ENCODE results near the gene ARHGAP26.
"Not testable (repeated sequence)": the region's sequence is repeated elsewhere in the genome, so short reads cannot be mapped to it uniquely, and the experiment has no call there.

Gene ARHGAP26

DNA sequence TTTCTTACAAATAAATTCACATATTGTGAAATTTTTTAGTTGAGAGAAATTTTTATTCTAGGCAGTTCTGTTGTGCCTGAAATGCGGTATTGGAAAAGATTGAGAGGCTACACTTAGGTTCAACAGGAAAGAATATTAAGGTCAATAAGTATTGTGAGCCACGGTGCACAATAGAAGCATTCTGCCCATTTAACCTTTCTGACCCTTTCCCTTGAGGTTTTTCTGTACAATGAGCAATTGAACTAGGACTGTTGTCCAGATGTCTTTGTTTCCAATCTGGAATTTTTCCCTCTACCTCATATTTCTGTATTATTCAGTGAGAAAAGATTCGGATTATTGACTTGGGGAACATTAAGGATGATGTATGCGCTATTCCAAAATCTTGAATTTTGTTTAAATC is 428.2 kb downstream of the ARHGAP26 start:
- Histone ChIP-seq H3K27me3 (ENCODE audit: insufficient read depth, low read length) (no peaks in the 10 kb centered on the region), H3K4me3 (ENCODE audit: low read length) (no peak overlapping the region), H3K4me1 (ENCODE audit: insufficient read depth, low read length) (peaks cover 27% of the 10 kb centered on the region), H2AFZ (ENCODE audit: low read depth, low read length) (no peak overlapping the region), H3K9me3 (ENCODE audit: low read length) (peaks cover 2% of the 10 kb centered on the region), H3K36me3 (ENCODE audit: insufficient read depth, low read length) (no peaks in the 10 kb centered on the region)

DNA sequence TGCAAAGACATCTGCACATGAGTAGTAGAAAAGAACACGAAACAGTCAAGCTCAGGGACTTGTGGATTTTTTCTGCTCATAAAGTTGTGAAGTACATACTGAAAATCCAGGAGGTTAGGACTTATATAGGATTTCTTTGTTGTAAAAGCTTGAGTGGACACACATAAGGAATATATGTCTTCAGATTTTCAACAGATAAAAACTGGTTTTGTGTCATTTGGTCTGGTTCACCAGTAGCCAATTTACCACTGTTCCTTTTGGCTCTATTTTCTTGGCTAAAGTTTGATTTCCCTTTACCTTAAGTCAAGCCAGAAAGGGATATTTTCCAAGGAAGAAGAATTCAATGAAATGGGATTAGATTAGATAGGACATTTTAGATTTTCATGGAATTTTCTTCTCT is 429.0 kb downstream of the ARHGAP26 start:
- Histone ChIP-seq H3K4me3 (ENCODE audit: low read length) (no peak overlapping the region), H3K36me3 (ENCODE audit: insufficient read depth, low read length) (no peaks in the 10 kb centered on the region), H2AFZ (ENCODE audit: low read depth, low read length) (no peak overlapping the region), H3K9me3 (ENCODE audit: low read length) (peaks cover 2% of the 10 kb centered on the region), H3K4me1 (ENCODE audit: insufficient read depth, low read length) (peaks cover 27% of the 10 kb centered on the region), H3K27me3 (ENCODE audit: insufficient read depth, low read length) (no peaks in the 10 kb centered on the region)

DNA sequence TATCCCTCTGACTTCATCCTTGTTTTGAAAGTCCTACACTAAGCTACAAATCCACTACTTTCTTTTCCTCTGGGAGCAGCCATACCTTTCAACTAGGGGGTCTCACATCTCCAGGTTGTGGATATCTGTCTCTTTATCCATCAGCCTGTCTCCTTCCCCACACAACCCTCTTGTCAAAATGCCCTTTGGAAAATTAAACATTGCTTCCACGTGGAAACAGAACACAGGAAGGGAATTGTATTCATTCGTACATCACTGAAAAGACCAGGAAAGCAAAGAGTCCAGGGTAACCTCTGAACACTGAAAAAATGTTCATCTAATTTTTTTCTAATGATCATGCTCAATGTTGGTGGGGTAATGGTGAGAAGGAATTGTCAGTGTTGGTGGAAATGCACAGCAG is 429.7 kb downstream of the ARHGAP26 start:
- Histone ChIP-seq H3K4me1 (ENCODE audit: insufficient read depth, low read length) (peaks cover 27% of the 10 kb centered on the region), H2AFZ (ENCODE audit: low read depth, low read length) (no peak overlapping the region), H3K36me3 (ENCODE audit: insufficient read depth, low read length) (no peaks in the 10 kb centered on the region), H3K4me3 (ENCODE audit: low read length) (no peak overlapping the region), H3K27me3 (ENCODE audit: insufficient read depth, low read length) (no peaks in the 10 kb centered on the region), H3K9me3 (ENCODE audit: low read length) (peaks cover 2% of the 10 kb centered on the region)

- Histone ChIP-seq H2AFZ (ENCODE audit: low read depth, low read length) (no peak overlapping the region), H3K4me1 (ENCODE audit: insufficient read depth, low read length) (peaks cover 27% of the 10 kb centered on the region), H3K4me3 (ENCODE audit: low read length) (no peak overlapping the region), H3K36me3 (ENCODE audit: insufficient read depth, low read length) (no peaks in the 10 kb centered on the region), H3K9me3 (ENCODE audit: low read length) (peaks cover 2% of the 10 kb centered on the region), H3K27me3 (ENCODE audit: insufficient read depth, low read length) (no peaks in the 10 kb centered on the region)
Observed at GRCh38 chr5:143200781-143201398, 430.7 kb downstream of the ARHGAP26 start.

DNA sequence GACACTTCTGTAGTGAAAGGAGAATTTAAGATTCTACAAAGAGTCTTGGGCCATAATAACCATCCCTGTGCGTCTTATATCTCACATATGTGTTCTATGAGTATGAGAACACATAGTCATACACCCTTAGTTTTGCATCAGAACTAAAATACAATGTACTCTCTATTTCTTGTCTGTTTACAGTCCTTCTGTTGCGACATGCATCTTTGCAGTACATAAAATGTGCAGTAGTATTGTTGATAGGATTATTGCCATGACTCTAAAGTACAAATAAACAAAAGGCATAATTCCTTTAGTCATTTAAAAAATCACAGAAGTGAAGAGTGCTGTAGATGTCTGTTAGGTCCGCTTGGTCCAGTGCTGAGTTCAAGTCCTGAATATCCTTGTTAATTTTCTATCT is 431.4 kb downstream of the ARHGAP26 start:
- Histone ChIP-seq H3K4me1 (ENCODE audit: insufficient read depth, low read length) (peaks cover 27% of the 10 kb centered on the region), H3K9me3 (ENCODE audit: low read length) (peaks cover 2% of the 10 kb centered on the region), H3K4me3 (ENCODE audit: low read length) (no peak overlapping the region)

DNA sequence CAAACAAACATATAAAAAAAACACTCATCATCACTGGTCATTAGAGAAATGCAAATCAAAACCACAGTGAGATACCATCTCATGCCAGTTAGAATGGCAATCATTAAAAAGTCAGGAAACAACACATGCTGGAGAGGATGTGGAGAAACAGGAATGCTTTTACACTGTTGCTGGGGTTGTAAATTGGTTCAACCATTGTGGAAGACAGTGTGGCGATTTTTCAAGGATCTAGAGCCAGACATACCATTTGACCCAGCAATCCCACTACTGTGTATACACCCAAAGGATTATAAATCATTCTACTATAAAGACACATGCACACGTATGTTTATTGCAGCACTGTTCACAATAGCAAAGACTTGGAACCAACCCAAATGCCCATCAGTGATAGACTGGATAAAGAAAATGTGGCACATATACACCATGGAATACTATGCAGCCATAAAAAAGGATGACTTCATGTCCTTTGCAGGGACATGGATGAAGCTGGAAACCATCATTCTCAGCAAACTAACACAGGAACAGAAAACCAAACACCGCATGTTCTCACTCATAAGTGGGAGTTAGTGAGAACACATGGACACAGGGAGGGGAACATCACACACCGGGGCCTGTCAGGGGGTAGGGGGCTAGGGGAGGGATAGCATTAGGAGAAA is 433.3 kb downstream of the ARHGAP26 start:
- not testable (repeated sequence) for H3K36me3 ChIP-seq (ENCODE audit: insufficient read depth, low read length); H3K9me3 ChIP-seq (ENCODE audit: low read length); H3K4me3 ChIP-seq (ENCODE audit: low read length); H3K27me3 ChIP-seq (ENCODE audit: insufficient read depth, low read length); H2AFZ ChIP-seq (ENCODE audit: low read depth, low read length)
- H3K4me1 ChIP-seq (ENCODE audit: insufficient read depth, low read length): peaks cover 22% of the 10 kb centered on the region

More for the DNA sequence above, 431.4 kb downstream of the ARHGAP26 start:
- no peak overlapping the region for H2AFZ ChIP-seq (ENCODE audit: low read depth, low read length)
- H3K36me3 ChIP-seq (ENCODE audit: insufficient read depth, low read length): no peaks in the 10 kb centered on the region
- no peaks in the 10 kb centered on the region for H3K27me3 ChIP-seq (ENCODE audit: insufficient read depth, low read length)

DNA sequence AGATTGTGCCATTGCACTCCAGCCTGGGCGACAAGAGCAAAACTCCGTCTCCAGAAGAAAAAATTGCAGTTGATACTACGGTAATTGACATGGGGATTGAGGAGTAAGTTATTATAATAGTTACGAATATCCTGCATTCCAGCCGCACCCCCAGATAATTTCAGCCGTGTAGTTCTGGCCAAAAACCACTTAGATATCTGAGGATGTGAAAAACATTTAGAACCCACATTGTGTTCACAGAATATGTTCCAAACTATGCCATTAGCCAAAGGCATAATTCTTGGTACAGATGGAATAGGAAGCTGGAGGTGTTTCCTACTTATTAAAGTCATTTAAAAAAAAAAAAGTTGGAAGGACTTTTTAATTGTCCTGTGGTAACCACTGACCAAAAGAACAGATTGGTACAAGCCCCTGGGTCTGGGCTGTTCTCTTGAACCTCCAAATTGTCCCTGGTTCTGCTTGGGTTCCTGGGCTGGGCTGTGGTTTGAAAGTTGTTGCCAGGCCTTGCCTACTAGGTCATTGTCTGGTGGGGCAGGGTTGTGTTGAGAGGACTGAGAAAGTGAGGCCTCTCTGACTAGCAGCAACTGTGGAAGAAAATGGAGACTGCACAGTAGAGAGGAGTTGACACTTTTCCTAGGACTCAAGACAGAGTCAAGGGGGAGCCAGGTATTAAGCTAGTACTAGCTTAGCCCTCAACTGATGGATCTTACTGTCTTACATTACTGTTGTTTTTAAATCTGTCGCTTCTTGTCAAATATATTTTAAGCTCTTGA is 434.5 kb downstream of the ARHGAP26 start:
- H3K36me3 ChIP-seq (ENCODE audit: insufficient read depth, low read length): no peaks in the 10 kb centered on the region
- no peak overlapping the region for H3K4me3 ChIP-seq (ENCODE audit: low read length)
- H3K9me3 ChIP-seq (ENCODE audit: low read length): no peaks in the 10 kb centered on the region
- H3K27me3 ChIP-seq (ENCODE audit: insufficient read depth, low read length): no peaks in the 10 kb centered on the region
- H3K4me1 ChIP-seq (ENCODE audit: insufficient read depth, low read length): peaks cover 12% of the 10 kb centered on the region
- no peak overlapping the region for H2AFZ ChIP-seq (ENCODE audit: low read depth, low read length)

DNA sequence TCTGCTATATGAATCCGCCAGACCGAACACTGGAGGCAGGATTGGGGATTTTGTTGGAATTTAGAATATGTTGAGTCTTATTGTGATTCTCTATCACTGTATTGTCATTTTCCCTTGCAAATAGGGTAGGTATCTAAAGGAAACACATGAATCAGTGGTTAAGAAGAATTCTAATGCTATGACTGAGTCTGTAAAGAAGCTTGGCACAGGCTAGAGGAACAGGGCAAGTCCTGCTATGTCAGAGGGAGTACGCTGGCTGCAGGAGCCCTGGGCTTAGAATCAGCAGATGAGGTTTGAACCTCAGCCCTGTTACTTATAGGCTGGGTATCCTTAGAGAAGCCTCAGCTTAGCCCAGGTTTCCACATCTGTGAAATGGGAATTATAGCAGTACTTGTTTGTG is 435.2 kb downstream of the ARHGAP26 start:
- Histone ChIP-seq H3K27me3 (ENCODE audit: insufficient read depth, low read length) (no peaks in the 10 kb centered on the region), H2AFZ (ENCODE audit: low read depth, low read length) (no peak overlapping the region), H3K36me3 (ENCODE audit: insufficient read depth, low read length) (no peaks in the 10 kb centered on the region), H3K4me3 (ENCODE audit: low read length) (no peak overlapping the region), H3K9me3 (ENCODE audit: low read length) (no peaks in the 10 kb centered on the region), H3K4me1 (ENCODE audit: insufficient read depth, low read length) (peaks cover 4% of the 10 kb centered on the region)

- Histone ChIP-seq H3K36me3 (ENCODE audit: insufficient read depth, low read length) (no peaks in the 10 kb centered on the region), H3K9me3 (ENCODE audit: low read length) (no peaks in the 10 kb centered on the region)
Observed at GRCh38 chr5:143205883-143206195, 435.7 kb downstream of the ARHGAP26 start.

DNA sequence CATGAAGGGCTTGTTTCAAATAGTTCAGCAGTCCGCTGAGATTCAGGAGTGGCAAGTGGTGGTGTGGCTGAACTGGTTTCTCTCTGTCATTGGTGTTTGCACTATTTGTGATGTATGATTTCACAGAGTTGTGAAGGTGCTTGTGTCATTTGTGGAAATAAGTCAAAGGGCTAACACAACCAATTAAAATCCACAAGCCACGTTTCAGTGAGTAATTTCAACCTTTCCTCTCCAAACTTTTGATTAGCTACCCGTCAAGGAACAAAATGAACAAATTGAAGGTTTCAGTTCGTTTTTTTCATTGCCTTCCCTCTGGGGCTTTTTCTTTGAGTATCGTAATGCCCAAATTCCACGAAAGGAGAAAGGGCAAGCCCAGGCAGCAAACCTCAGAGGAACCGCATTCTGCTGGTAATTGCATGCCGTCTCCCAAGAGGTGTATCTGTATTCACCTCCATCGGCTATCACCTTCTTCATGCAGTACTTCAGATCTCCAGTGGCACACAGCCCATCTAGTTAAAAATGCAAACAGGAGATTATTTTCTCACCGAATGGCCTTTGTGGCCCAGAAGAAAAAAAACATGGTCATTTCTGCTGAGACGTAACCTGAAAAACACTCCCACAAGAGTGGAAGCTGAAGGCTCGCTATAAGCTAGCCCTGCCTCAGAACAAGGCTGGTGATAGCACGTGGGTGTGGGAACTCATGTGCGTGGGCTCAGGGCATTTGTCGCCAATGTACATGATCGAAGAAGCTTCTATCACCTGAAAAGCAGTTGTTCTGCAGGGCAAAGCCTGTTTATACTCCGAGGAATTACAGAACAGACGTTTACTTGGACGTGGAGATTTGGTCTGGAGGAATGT is 436.2 kb downstream of the ARHGAP26 start:
- no peak overlapping the region for H2AFZ ChIP-seq (ENCODE audit: low read depth, low read length)
- no peaks in the 10 kb centered on the region for H3K27me3 ChIP-seq (ENCODE audit: insufficient read depth, low read length)
- H3K36me3 ChIP-seq (ENCODE audit: insufficient read depth, low read length): no peaks in the 10 kb centered on the region
- no peaks in the 10 kb centered on the region for H3K9me3 ChIP-seq (ENCODE audit: low read length)
- H3K4me1 ChIP-seq (ENCODE audit: insufficient read depth, low read length): no peaks in the 10 kb centered on the region
- H3K4me3 ChIP-seq (ENCODE audit: low read length): no peak overlapping the region

More at GRCh38 chr5:143205883-143206195, 435.7 kb downstream of the ARHGAP26 start:
- Histone ChIP-seq H2AFZ (ENCODE audit: low read depth, low read length) (no peak overlapping the region), H3K27me3 (ENCODE audit: insufficient read depth, low read length) (no peaks in the 10 kb centered on the region), H3K4me3 (ENCODE audit: low read length) (no peak overlapping the region), H3K4me1 (ENCODE audit: insufficient read depth, low read length) (no peaks in the 10 kb centered on the region)

DNA sequence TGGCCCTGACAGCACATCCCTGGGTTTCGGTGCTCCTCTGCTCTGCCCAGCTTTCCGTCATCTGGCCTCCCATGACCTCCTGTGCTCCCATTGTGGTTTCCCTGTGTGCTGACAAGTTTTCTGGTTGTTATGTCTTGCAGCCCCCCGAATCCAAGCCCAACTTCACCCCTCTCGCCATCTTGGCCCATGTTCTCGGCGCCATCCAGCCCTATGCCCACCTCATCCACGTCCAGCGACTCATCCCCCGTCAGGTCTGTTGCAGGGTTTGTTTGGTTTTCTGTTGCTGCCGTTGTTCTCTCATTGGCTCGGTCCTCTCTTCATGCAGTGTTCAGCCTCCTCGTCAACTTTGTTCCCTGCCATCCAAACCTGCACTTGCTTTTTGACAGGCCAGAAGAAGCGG is 436.9 kb downstream of the ARHGAP26 start:
- Histone ChIP-seq H2AFZ (ENCODE audit: low read depth, low read length) (no peak overlapping the region), H3K36me3 (ENCODE audit: insufficient read depth, low read length) (no peaks in the 10 kb centered on the region), H3K9me3 (ENCODE audit: low read length) (no peaks in the 10 kb centered on the region), H3K27me3 (ENCODE audit: insufficient read depth, low read length) (no peaks in the 10 kb centered on the region), H3K4me3 (ENCODE audit: low read length) (no peak overlapping the region), H3K4me1 (ENCODE audit: insufficient read depth, low read length) (no peaks in the 10 kb centered on the region)

- no peaks in the 10 kb centered on the region for H3K27me3 ChIP-seq (ENCODE audit: insufficient read depth, low read length)
- H2AFZ ChIP-seq (ENCODE audit: low read depth, low read length): no peak overlapping the region
- H3K4me3 ChIP-seq (ENCODE audit: low read length): no peak overlapping the region
- H3K36me3 ChIP-seq (ENCODE audit: insufficient read depth, low read length): no peaks in the 10 kb centered on the region
- no peaks in the 10 kb centered on the region for H3K9me3 ChIP-seq (ENCODE audit: low read length)
- no peaks in the 10 kb centered on the region for H3K4me1 ChIP-seq (ENCODE audit: insufficient read depth, low read length)
Observed at GRCh38 chr5:143207563-143208364, 437.6 kb downstream of the ARHGAP26 start.
